ENCODE data around the gene CMTM8.

The CMTM8 gene

GRCh38 chr3:32340611-32341365, 102.3 kb downstream of the CMTM8 start:
- DNase-seq = no peak

- no peak for DNase-seq
Observed at GRCh38 chr3:32347343-32348125, 109.1 kb downstream of the CMTM8 start.

- no peak for DNase-seq
Observed at GRCh38 chr3:32349184-32349583, 110.7 kb downstream of the CMTM8 start.

- DNase-seq = no peak
Observed at GRCh38 chr3:32352563-32352962, 114.1 kb downstream of the CMTM8 start.

- DNase-seq = no peak
Observed at GRCh38 chr3:32353351-32353750, 114.9 kb downstream of the CMTM8 start.

- DNase-seq = no peak
Observed at GRCh38 chr3:32354362-32354778, 115.9 kb downstream of the CMTM8 start.

- no peak for DNase-seq
Observed at GRCh38 chr3:32355751-32356291, 117.3 kb downstream of the CMTM8 start.

- no peak for DNase-seq
Observed at GRCh38 chr3:32359766-32360492, 121.4 kb downstream of the CMTM8 start.

GRCh38 chr3:32360493-32360827, 122.0 kb downstream of the CMTM8 start:
- no peak for DNase-seq

- DNase-seq = no peak
Observed at GRCh38 chr3:32366638-32367397, 128.3 kb downstream of the CMTM8 start.

- no peak for DNase-seq
Observed at GRCh38 chr3:32367442-32367841, 129.0 kb downstream of the CMTM8 start.

- no peak for DNase-seq
Observed at GRCh38 chr3:32371461-32372212, 133.2 kb downstream of the CMTM8 start.

GRCh38 chr3:32372213-32372490, 133.7 kb downstream of the CMTM8 start:
- DNase-seq = no peak

GRCh38 chr3:32373276-32373675, 134.8 kb downstream of the CMTM8 start:
- no peak for DNase-seq

- DNase-seq = no peak
Observed at GRCh38 chr3:32373844-32374243, 135.4 kb downstream of the CMTM8 start.

- peak; percentile 70 for DNase-seq
Observed at GRCh38 chr3:32374788-32375595, 136.5 kb downstream of the CMTM8 start.

GRCh38 chr3:32375596-32375930, 137.1 kb downstream of the CMTM8 start:
- DNase-seq = no peak

- no peak for DNase-seq
Observed at GRCh38 chr3:32376115-32376514, 137.6 kb downstream of the CMTM8 start.

- no peak for DNase-seq
Observed at GRCh38 chr3:32379831-32380500, 141.5 kb downstream of the CMTM8 start.

GRCh38 chr3:32381922-32382321, 143.4 kb downstream of the CMTM8 start:
- DNase-seq = no peak
